ENCODE results near the gene CCDC38. TPM values are rescaled to one million over a fixed set of nuclear protein-coding genes. Genes with fewer than 3 reads are reported as not detected.

CCDC38 gene
- total and polyA plus RNA-seq, 9 of the 15 experiments (the other 6 are each of a cell fraction or from before 2014, with no cell fraction given) = not detected

DNA sequence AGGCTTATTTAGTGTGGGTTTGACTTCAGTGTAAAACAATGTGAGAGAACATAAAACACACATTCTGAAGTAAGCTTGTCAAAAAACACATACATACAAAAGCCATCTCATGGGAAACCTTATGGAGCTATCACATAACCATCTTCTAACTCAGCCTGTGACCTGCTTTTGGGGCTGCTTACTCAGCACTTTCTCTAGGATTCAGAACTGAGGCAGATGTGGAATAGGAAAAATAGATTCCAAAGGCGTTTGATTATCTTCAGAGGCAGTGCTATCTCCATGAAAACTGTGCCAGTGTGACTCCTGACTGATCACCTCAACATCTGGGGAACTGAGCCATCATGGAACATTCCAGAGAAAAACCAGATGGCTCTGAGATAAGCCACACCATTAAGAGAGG is 40.2 kb upstream of the CCDC38 start (continued):
- TF ChIP-seq, protein P1, sequence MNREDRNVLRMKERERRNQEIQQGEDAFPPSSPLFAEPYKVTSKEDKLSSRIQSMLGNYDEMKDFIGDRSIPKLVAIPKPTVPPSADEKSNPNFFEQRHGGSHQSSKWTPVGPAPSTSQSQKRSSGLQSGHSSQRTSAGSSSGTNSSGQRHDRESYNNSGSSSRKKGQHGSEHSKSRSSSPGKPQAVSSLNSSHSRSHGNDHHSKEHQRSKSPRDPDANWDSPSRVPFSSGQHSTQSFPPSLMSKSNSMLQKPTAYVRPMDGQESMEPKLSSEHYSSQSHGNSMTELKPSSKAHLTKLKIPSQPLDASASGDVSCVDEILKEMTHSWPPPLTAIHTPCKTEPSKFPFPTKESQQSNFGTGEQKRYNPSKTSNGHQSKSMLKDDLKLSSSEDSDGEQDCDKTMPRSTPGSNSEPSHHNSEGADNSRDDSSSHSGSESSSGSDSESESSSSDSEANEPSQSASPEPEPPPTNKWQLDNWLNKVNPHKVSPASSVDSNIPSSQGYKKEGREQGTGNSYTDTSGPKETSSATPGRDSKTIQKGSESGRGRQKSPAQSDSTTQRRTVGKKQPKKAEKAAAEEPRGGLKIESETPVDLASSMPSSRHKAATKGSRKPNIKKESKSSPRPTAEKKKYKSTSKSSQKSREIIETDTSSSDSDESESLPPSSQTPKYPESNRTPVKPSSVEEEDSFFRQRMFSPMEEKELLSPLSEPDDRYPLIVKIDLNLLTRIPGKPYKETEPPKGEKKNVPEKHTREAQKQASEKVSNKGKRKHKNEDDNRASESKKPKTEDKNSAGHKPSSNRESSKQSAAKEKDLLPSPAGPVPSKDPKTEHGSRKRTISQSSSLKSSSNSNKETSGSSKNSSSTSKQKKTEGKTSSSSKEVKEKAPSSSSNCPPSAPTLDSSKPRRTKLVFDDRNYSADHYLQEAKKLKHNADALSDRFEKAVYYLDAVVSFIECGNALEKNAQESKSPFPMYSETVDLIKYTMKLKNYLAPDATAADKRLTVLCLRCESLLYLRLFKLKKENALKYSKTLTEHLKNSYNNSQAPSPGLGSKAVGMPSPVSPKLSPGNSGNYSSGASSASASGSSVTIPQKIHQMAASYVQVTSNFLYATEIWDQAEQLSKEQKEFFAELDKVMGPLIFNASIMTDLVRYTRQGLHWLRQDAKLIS (CRISPR knock-in tag; IDR thresholded peaks at IDR 0.05) = no peak

DNA sequence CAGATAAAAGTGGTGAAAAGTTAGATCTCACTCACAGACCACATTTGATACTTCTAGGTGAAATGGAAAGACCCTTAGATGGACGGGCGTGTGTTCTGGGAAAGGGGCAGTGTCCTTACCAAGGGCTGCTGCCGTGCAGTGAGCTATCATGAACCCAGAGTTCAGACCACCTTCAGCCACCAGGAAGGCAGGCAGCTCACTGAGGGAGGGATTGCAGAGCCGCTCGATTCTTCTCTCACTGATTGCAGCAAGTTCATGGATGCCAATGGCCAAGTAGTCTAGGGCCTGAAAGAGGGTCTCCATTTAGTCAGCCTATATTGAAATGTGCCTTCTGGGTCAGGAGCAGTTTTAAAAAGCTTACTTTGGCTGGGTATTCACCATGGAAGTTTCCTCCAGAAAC is 38.0 kb upstream of the CCDC38 start:
- Histone ChIP-seq H2AFZ (ENCODE audit: low read depth, low read length) (no peak overlapping the region), H4K20me1 (replicated peaks; ENCODE audit: control insufficient read depth, insufficient read depth, low read length) (no peaks in the 10 kb centered on the region), H3K9ac (ENCODE audit: insufficient read depth in 1 of 2, low read depth in 2 of 2, low read length in 2 of 2) (no peak overlapping the region), H3K27ac (ENCODE audit: extremely low read depth, low read depth, low read length) (no peak overlapping the region), H3K9me1 (ENCODE audit: control insufficient read depth, insufficient read depth, low read length) (no peaks in the 10 kb centered on the region), H3K4me3 (no peak overlapping the region), H3K4me1 (replicated peaks in 1 of 2; ENCODE audit: control insufficient read depth in 2 of 2, insufficient read depth in 2 of 2, low read length in 2 of 2) (peaks cover 0 to 5% of the 10 kb centered on the region in 2 experiments; a peak in 1 of 5 replicates), H3K9me3 (replicated peaks; ENCODE audit: control insufficient read depth, insufficient read depth, low read depth, low read length) (no peaks in the 10 kb centered on the region), H3K79me2 (ENCODE audit: control insufficient read depth, insufficient read depth, low read length) (no peaks in the 10 kb centered on the region), H3K27me3 (ENCODE audit: control insufficient read depth in 2 of 2, insufficient read depth in 2 of 2, low read length in 2 of 2) (peaks cover 17 to 18% of the 10 kb centered on the region in 2 experiments; a peak in 4 of 5 replicates), H3K36me3 (ENCODE audit: control insufficient read depth, insufficient read depth, low read length) (no peaks in the 10 kb centered on the region), H3K4me2 (ENCODE audit: insufficient read depth, low read length) (no peak overlapping the region)
- WGBS (ENCODE audit: insufficient coverage, low coverage, missing lambda C conversion rate) = 5% methylated on average over 5 of the region's 5 CpGs
- ChIA-PET POLR2A (interaction anchor here (0.5 kb wide), 1 partner anchor 20 kb away, joined by 3 read pairs; no protein-coding TSS in a partner anchor), CTCF (ENCODE audit: low intra/inter-chr PET ratio) (no interaction called here)
- BruUV-seq (replicated peaks) = no TSS peak
- intact Hi-C loops (cut with micrococcal nuclease) = no loop called here
- no peak for FAIRE-seq
- in situ Hi-C loops (cut with MboI) = no loop called here
- DNase-seq (ENCODE audit: extremely low read depth in 1 of 4, low spot score in 3 of 4) = no peak
- ATAC-seq = no peak
- TF ChIP-seq ZNF239 (CRISPR knock-in tag; IDR thresholded peaks at IDR 0.05) (no peak), L3MBTL2 (IDR thresholded peaks at IDR 0.05) (no peak), HDAC1 (IDR thresholded peaks at IDR 0.05) (no peak), ZSCAN32 (CRISPR knock-in tag; IDR thresholded peaks at IDR 0.05) (no peak), TEAD1 (CRISPR knock-in tag; IDR thresholded peaks at IDR 0.05) (no peak)
- TF ChIP-seq, protein P2, sequence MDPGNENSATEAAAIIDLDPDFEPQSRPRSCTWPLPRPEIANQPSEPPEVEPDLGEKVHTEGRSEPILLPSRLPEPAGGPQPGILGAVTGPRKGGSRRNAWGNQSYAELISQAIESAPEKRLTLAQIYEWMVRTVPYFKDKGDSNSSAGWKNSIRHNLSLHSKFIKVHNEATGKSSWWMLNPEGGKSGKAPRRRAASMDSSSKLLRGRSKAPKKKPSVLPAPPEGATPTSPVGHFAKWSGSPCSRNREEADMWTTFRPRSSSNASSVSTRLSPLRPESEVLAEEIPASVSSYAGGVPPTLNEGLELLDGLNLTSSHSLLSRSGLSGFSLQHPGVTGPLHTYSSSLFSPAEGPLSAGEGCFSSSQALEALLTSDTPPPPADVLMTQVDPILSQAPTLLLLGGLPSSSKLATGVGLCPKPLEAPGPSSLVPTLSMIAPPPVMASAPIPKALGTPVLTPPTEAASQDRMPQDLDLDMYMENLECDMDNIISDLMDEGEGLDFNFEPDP (CRISPR knock-in tag; IDR thresholded peaks at IDR 0.05) = no peak
- TF ChIP-seq, protein P3, sequence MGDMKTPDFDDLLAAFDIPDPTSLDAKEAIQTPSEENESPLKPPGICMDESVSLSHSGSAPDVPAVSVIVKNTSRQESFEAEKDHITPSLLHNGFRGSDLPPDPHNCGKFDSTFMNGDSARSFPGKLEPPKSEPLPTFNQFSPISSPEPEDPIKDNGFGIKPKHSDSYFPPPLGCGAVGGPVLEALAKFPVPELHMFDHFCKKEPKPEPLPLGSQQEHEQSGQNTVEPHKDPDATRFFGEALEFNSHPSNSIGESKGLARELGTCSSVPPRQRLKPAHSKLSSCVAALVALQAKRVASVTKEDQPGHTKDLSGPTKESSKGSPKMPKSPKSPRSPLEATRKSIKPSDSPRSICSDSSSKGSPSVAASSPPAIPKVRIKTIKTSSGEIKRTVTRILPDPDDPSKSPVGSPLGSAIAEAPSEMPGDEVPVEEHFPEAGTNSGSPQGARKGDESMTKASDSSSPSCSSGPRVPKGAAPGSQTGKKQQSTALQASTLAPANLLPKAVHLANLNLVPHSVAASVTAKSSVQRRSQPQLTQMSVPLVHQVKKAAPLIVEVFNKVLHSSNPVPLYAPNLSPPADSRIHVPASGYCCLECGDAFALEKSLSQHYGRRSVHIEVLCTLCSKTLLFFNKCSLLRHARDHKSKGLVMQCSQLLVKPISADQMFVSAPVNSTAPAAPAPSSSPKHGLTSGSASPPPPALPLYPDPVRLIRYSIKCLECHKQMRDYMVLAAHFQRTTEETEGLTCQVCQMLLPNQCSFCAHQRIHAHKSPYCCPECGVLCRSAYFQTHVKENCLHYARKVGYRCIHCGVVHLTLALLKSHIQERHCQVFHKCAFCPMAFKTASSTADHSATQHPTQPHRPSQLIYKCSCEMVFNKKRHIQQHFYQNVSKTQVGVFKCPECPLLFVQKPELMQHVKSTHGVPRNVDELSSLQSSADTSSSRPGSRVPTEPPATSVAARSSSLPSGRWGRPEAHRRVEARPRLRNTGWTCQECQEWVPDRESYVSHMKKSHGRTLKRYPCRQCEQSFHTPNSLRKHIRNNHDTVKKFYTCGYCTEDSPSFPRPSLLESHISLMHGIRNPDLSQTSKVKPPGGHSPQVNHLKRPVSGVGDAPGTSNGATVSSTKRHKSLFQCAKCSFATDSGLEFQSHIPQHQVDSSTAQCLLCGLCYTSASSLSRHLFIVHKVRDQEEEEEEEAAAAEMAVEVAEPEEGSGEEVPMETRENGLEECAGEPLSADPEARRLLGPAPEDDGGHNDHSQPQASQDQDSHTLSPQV (IDR thresholded peaks at IDR 0.05) = no peak
